PC-9 (cell line): ENCODE measurements around the gene ZDHHC9. TPM values are rescaled to one million over a fixed set of nuclear protein-coding genes. Genes with fewer than 3 reads are reported as not detected.

Experiments used
- BruUV-seq: library from RNA; stranded (reverse); fragments of 400-500 nt; replicated peaks from 2 replicates; lab custom pipeline; 2021; lab: Mats Ljungman, UMichigan
- CTCF ChIA-PET: fragments of 300-600 bp; sonication (Branson Sonifier 250); formaldehyde crosslinking; loops from one replicate; lab custom pipeline; 2022; ENCODE audit warnings: antibody characterized with exemption; lab: Charles Lee
- POLR2A ChIA-PET: fragments of 300-600 bp; sonication (Branson Sonifier 250); formaldehyde crosslinking; loops from one replicate; lab custom pipeline; 2022; ENCODE audit warnings: antibody characterized with exemption; ENCODE audit not compliant: unreplicated experiment; lab: Charles Lee
- DNase-seq, 2 experiments: peaks; one replicate each; pipeline versions ENCODE4 v3.0.0 to v3.0.0-alpha.2; 2015 to 2022; ENCODE audit warnings: mixed read lengths in 1 of 2
- H2AFZ ChIP-seq: fragments of 200-600 bp; sonication (generic); 2 replicates; pipeline ENCODE4 v1.8.1; 2017; ENCODE audit warnings: antibody characterized with exemption
- H3F3A ChIP-seq: fragments of 200-600 bp; sonication (generic); 2 replicates; pipeline ENCODE4 v1.8.1; 2017; ENCODE audit warnings: antibody characterized with exemption, mild to moderate bottlenecking, low read depth; ENCODE audit not compliant: insufficient read depth
- H3K27ac ChIP-seq: fragments of 200-600 bp; sonication (generic); 2 replicates; pipeline ENCODE4 v1.6.1; 2016; ENCODE audit warnings: mixed run types
- H3K27me3 ChIP-seq: fragments of 200-600 bp; sonication (generic); 2 replicates; pipeline ENCODE4 v1.6.1; 2016; ENCODE audit warnings: low read depth, mixed run types; ENCODE audit not compliant: insufficient read depth
- H3K36me3 ChIP-seq: fragments of 200-600 bp; sonication (generic); 2 replicates; pipeline ENCODE4 v1.6.1; 2016; ENCODE audit warnings: low read depth, mixed run types
- H3K4me1 ChIP-seq: fragments of 200-600 bp; sonication (generic); replicated peaks from 2 replicates; pipeline ENCODE4 v1.6.1; 2016; ENCODE audit warnings: mixed run types; ENCODE audit not compliant: insufficient read depth
- H3K4me2 ChIP-seq: fragments of 200-600 bp; sonication (generic); 2 replicates; pipeline ENCODE4 v1.6.1; 2017; ENCODE audit warnings: mixed run types
- H3K4me3 ChIP-seq: fragments of 200-600 bp; sonication (generic); 2 replicates; pipeline ENCODE4 v1.6.1; 2016; ENCODE audit warnings: mixed run types
- H3K79me2 ChIP-seq: fragments of 200-600 bp; sonication (generic); 2 replicates; pipeline ENCODE4 v1.6.1; 2017; ENCODE audit warnings: low read depth, mixed run types
- H3K9me2 ChIP-seq: fragments of 200-600 bp; sonication (generic); 2 replicates; pipeline ENCODE4 v1.8.1; 2017; ENCODE audit warnings: mild to moderate bottlenecking; ENCODE audit not compliant: insufficient read depth
- H3K9me3 ChIP-seq: fragments of 200-600 bp; sonication (generic); 2 replicates; pipeline ENCODE4 v1.8.1; 2016; ENCODE audit warnings: low read depth; ENCODE audit not compliant: insufficient read depth
- H4K20me1 ChIP-seq: fragments of 200-600 bp; sonication (generic); 2 replicates; pipeline ENCODE4 v1.8.1; 2017; ENCODE audit not compliant: insufficient read depth
- CTCF ChIP-seq: fragments of 200-600 bp; sonication (generic); conservative IDR thresholded peaks from 2 replicates; pipeline ENCODE4 v1.6.1; 2017; ENCODE audit warnings: mixed run types, antibody characterized with exemption, mild to moderate bottlenecking, moderate library complexity
- EZH2 ChIP-seq: fragments of 200-600 bp; sonication (generic); IDR thresholded peaks from 2 replicates; pipeline ENCODE4 v1.8.0; 2017; ENCODE audit warnings: antibody characterized with exemption, low read depth
- intact Hi-C: fragments of 100-400 bp; cut with micrococcal nuclease; formaldehyde crosslinking; loops from one replicate; pipeline ENCODE4 v1.10.0; 2022; ENCODE audit not compliant: unreplicated experiment
- total RNA-seq: library from RNA; stranded (reverse); gene quantifications from 2 replicates; pipeline ENCODE4 v1.2.3, GENCODE V29; 2021

Gene ZDHHC9
- total RNA-seq, 1 experiment from 2014 or later: 108 TPM

- no peak for DNase-seq
- intact Hi-C loops: no loop called here
- no TSS peak for BruUV-seq
- Histone ChIP-seq H3F3A (no peaks in the 10 kb centered on the region), H3K4me3 (no peak overlapping the region), H3K4me1 (no peaks in the 10 kb centered on the region), H3K9me3 (no peaks in the 10 kb centered on the region), H3K4me2 (no peak overlapping the region), H3K79me2 (no peaks in the 10 kb centered on the region), H3K9me2 (no peaks in the 10 kb centered on the region), H3K27me3 (no peaks in the 10 kb centered on the region), H2AFZ (no peak overlapping the region), H3K36me3 (no peaks in the 10 kb centered on the region), H3K27ac (no peak overlapping the region), H4K20me1 (no peaks in the 10 kb centered on the region)
- POLR2A ChIA-PET: no interaction called here
- CTCF ChIA-PET: no interaction called here
- no peak for TF ChIP-seq EZH2
- no peak for TF ChIP-seq CTCF
These were observed 60.4 kb downstream of the ZDHHC9 start for GRCh38 chrX:129783291-129783713.

GRCh38 chrX:129782706-129783105 is 61.0 kb downstream of the ZDHHC9 start:
- H3K4me2 ChIP-seq: no peak overlapping the region
- H3K4me3 ChIP-seq: no peak overlapping the region
- H3K79me2 ChIP-seq: no peaks in the 10 kb centered on the region
- intact Hi-C loops: no loop called here
- no peaks in the 10 kb centered on the region for H3F3A ChIP-seq
- H3K9me3 ChIP-seq: no peaks in the 10 kb centered on the region
- BruUV-seq: no TSS peak
- no peaks in the 10 kb centered on the region for H3K27me3 ChIP-seq
- POLR2A ChIA-PET: no interaction called here
- no peak for DNase-seq
- no peak for TF ChIP-seq EZH2
- H3K36me3 ChIP-seq: no peaks in the 10 kb centered on the region
- H3K4me1 ChIP-seq: no peaks in the 10 kb centered on the region
- CTCF ChIA-PET: no interaction called here
- no peak overlapping the region for H2AFZ ChIP-seq
- H3K27ac ChIP-seq: no peak overlapping the region
- H4K20me1 ChIP-seq: no peaks in the 10 kb centered on the region
- H3K9me2 ChIP-seq: no peaks in the 10 kb centered on the region

- Histone ChIP-seq H3K36me3 (no peaks in the 10 kb centered on the region), H2AFZ (no peak overlapping the region), H3K27ac (no peak overlapping the region), H3K79me2 (no peaks in the 10 kb centered on the region), H3K9me2 (no peaks in the 10 kb centered on the region), H4K20me1 (no peaks in the 10 kb centered on the region), H3K4me1 (no peaks in the 10 kb centered on the region), H3K4me2 (no peak overlapping the region), H3F3A (no peaks in the 10 kb centered on the region), H3K9me3 (no peaks in the 10 kb centered on the region), H3K27me3 (no peaks in the 10 kb centered on the region), H3K4me3 (no peak overlapping the region)
- ChIA-PET CTCF (no interaction called here), POLR2A (no interaction called here)
- intact Hi-C loops: no loop called here
- BruUV-seq: no TSS peak
- no peak for DNase-seq
- no peak for TF ChIP-seq CTCF
These were observed 61.8 kb downstream of the ZDHHC9 start for GRCh38 chrX:129781680-129782495.
